ENCODE data around the gene TNFSF11.

TNFSF11 gene

DNA sequence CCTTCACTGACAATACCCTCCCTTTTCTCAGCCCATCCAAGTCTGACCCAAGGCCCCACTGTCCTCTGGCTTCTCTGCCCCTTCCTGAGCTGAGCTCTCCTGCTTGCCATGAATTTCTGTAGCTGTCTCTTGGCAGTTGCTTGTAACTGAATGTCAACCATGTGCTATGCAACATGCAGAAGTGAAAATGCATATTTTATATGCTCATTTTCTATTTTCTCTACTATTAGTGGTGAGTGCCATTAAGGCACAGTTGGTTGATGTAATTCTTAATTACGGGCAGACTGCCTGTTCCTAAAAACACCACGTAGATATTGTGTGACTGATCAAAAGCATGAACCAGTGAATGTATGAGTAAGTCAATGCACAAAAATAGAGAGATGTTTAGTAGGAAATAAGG, 29.6 kb downstream of the TNFSF11 start:
- H3K36me3 ChIP-seq (ENCODE audit: control insufficient read depth, low read length) = no peaks in the 10 kb centered on the region
- H3K9me2 ChIP-seq (replicated peaks; ENCODE audit: control insufficient read depth, low read length) = no peaks in the 10 kb centered on the region; the same call in 1 of the 2 replicates
- H3K9me3 ChIP-seq (ENCODE audit: control insufficient read depth, insufficient read depth, low read length) = no peaks in the 10 kb centered on the region
- H3K4me3 ChIP-seq (ENCODE audit: low read length) = no peak overlapping the region
- H3K27ac ChIP-seq (ENCODE audit: low read depth, low read length) = no peak overlapping the region
- peaks cover 7% of the 10 kb centered on the region for H3K27me3 ChIP-seq (ENCODE audit: control insufficient read depth, low read length)
- no peaks in the 10 kb centered on the region for H3K79me2 ChIP-seq (ENCODE audit: control insufficient read depth, low read length)
- TF ChIP-seq EZH2phosphoT487 (IDR thresholded peaks at IDR 0.05; ENCODE audit: borderline replicate concordance, low read length) = no peak
- TF ChIP-seq, protein P1, sequence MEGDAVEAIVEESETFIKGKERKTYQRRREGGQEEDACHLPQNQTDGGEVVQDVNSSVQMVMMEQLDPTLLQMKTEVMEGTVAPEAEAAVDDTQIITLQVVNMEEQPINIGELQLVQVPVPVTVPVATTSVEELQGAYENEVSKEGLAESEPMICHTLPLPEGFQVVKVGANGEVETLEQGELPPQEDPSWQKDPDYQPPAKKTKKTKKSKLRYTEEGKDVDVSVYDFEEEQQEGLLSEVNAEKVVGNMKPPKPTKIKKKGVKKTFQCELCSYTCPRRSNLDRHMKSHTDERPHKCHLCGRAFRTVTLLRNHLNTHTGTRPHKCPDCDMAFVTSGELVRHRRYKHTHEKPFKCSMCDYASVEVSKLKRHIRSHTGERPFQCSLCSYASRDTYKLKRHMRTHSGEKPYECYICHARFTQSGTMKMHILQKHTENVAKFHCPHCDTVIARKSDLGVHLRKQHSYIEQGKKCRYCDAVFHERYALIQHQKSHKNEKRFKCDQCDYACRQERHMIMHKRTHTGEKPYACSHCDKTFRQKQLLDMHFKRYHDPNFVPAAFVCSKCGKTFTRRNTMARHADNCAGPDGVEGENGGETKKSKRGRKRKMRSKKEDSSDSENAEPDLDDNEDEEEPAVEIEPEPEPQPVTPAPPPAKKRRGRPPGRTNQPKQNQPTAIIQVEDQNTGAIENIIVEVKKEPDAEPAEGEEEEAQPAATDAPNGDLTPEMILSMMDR (IDR thresholded peaks at IDR 0.05; ENCODE audit: low read depth, low read length, poor library complexity, severe bottlenecking) = no peak
- H3K4me2 ChIP-seq (ENCODE audit: low read length) = peak overlapping the region; percentile 8; the same call in 1 of the 2 replicates
- H3F3A ChIP-seq (ENCODE audit: control insufficient read depth, insufficient read depth) = no peaks in the 10 kb centered on the region
- H3K4me1 ChIP-seq (ENCODE audit: control insufficient read depth, low read length) = peaks cover 15% of the 10 kb centered on the region
- H4K20me1 ChIP-seq (ENCODE audit: control insufficient read depth, insufficient read depth, low read depth, low read length) = no peaks in the 10 kb centered on the region

DNA sequence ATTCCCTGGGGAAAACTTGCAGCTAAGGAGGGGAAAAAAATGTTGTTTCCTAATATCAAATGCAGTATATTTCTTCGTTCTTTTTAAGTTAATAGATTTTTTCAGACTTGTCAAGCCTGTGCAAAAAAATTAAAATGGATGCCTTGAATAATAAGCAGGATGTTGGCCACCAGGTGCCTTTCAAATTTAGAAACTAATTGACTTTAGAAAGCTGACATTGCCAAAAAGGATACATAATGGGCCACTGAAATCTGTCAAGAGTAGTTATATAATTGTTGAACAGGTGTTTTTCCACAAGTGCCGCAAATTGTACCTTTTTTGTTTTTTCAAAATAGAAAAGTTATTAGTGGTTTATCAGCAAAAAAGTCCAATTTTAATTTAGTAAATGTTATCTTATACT, 33.6 kb downstream of the TNFSF11 start:
- Histone ChIP-seq H3F3A (ENCODE audit: control insufficient read depth, insufficient read depth) (no peaks in the 10 kb centered on the region), H3K9me3 (ENCODE audit: control insufficient read depth, insufficient read depth, low read length) (no peaks in the 10 kb centered on the region)
- no peak for TF ChIP-seq EZH2phosphoT487 (IDR thresholded peaks at IDR 0.05; ENCODE audit: borderline replicate concordance, low read length)
- TF ChIP-seq, protein P1 (IDR thresholded peaks at IDR 0.05; ENCODE audit: low read depth, low read length, poor library complexity, severe bottlenecking) = no peak

DNA sequence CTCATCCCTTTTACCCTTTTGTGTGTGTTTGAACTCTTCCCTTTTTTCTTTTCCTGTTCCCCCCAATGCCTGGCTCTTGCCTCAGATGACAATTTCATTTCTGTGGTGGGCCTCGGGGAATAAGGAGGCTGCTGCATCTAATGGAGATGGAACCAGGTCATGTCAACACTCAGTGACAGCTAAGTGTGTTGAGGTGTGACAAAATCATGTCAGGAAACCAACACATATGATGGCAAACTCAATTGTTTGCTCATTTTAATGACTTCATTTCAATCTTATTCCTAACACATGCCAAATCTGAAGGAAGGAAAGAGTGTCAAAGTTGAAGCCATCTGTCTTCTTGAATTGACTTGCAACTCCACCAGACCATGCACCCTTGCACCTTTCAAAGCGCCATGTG, 36.7 kb downstream of the TNFSF11 start:
- Histone ChIP-seq H3K9me2 (replicated peaks; ENCODE audit: control insufficient read depth, low read length) (no peaks in the 10 kb centered on the region; the same call in 1 of the 2 replicates), H3K4me3 (ENCODE audit: low read length) (no peak overlapping the region), H3F3A (ENCODE audit: control insufficient read depth, insufficient read depth) (no peaks in the 10 kb centered on the region), H3K4me2 (ENCODE audit: low read length) (no peak overlapping the region), H3K9me3 (ENCODE audit: control insufficient read depth, insufficient read depth, low read length) (no peaks in the 10 kb centered on the region), H3K4me1 (ENCODE audit: control insufficient read depth, low read length) (no peaks in the 10 kb centered on the region), H3K36me3 (ENCODE audit: control insufficient read depth, low read length) (no peaks in the 10 kb centered on the region), H3K27me3 (ENCODE audit: control insufficient read depth, low read length) (peaks cover 7% of the 10 kb centered on the region), H3K27ac (ENCODE audit: low read depth, low read length) (no peak overlapping the region), H3K79me2 (ENCODE audit: control insufficient read depth, low read length) (no peaks in the 10 kb centered on the region), H4K20me1 (ENCODE audit: control insufficient read depth, insufficient read depth, low read depth, low read length) (no peaks in the 10 kb centered on the region)
- TF ChIP-seq, protein P1 (IDR thresholded peaks at IDR 0.05; ENCODE audit: low read depth, low read length, poor library complexity, severe bottlenecking) = no peak
- no peak for TF ChIP-seq EZH2phosphoT487 (IDR thresholded peaks at IDR 0.05; ENCODE audit: borderline replicate concordance, low read length)

More for the DNA sequence above, 33.6 kb downstream of the TNFSF11 start:
- H3K27me3 ChIP-seq (ENCODE audit: control insufficient read depth, low read length) = peaks cover 7% of the 10 kb centered on the region
- no peaks in the 10 kb centered on the region; the same call in 1 of the 2 replicates for H3K9me2 ChIP-seq (replicated peaks; ENCODE audit: control insufficient read depth, low read length)
- H3K4me1 ChIP-seq (ENCODE audit: control insufficient read depth, low read length) = peaks cover 13% of the 10 kb centered on the region
- no peaks in the 10 kb centered on the region for H3K36me3 ChIP-seq (ENCODE audit: control insufficient read depth, low read length)
- no peak overlapping the region for H3K4me3 ChIP-seq (ENCODE audit: low read length)
- no peak overlapping the region for H3K4me2 ChIP-seq (ENCODE audit: low read length)
- H4K20me1 ChIP-seq (ENCODE audit: control insufficient read depth, insufficient read depth, low read depth, low read length) = no peaks in the 10 kb centered on the region
- no peak overlapping the region for H3K27ac ChIP-seq (ENCODE audit: low read depth, low read length)
- H3K79me2 ChIP-seq (ENCODE audit: control insufficient read depth, low read length) = no peaks in the 10 kb centered on the region

All from DOHH2 (cell line).